OCI-LY1 (cell line): ENCODE results near the gene TMEM126B.
A peak's percentile ranks its signal among the peaks of the same experiment; 100 is the strongest.

Experiments
- H2AFZ ChIP-seq: fragments of 200-600 bp; sonication (generic), shearing (Covaris generic); 2 replicates; pipeline ENCODE4 v1.6.0; 2014; ENCODE audit warnings: antibody characterized with exemption, mild to moderate bottlenecking, low read length
- H3F3A ChIP-seq: fragments of 200-600 bp; sonication (generic), shearing (Covaris generic); 2 replicates; pipeline ENCODE4 v1.6.0; 2014; ENCODE audit warnings: mild to moderate bottlenecking, antibody characterized with exemption, low read length, moderate library complexity; ENCODE audit not compliant: insufficient read depth
- H3K27ac ChIP-seq: fragments of 200-600 bp; sonication (generic); 2 replicates; pipeline ENCODE4 v1.5.1; 2014; ENCODE audit warnings: low read length, mixed run types, mild to moderate bottlenecking, low read depth; ENCODE audit not compliant: poor library complexity, severe bottlenecking
- H3K27me3 ChIP-seq: fragments of 200-600 bp; sonication (generic); 2 replicates; pipeline ENCODE4 v1.6.0; 2014; ENCODE audit warnings: antibody characterized with exemption, mild to moderate bottlenecking, low read length, moderate library complexity; ENCODE audit not compliant: insufficient read depth
- H3K36me3 ChIP-seq: fragments of 200-600 bp; sonication (generic); 2 replicates; pipeline ENCODE4 v1.6.1; 2014; ENCODE audit warnings: mild to moderate bottlenecking, antibody characterized with exemption, low read length, moderate library complexity, mixed read lengths; ENCODE audit not compliant: insufficient read depth
- H3K4me1 ChIP-seq: fragments of 200-600 bp; sonication (generic); 2 replicates; pipeline ENCODE4 v1.5.1; 2014; ENCODE audit warnings: mild to moderate bottlenecking, low read length, moderate library complexity; ENCODE audit not compliant: insufficient read depth, severe bottlenecking
- H3K4me2 ChIP-seq: fragments of 200-600 bp; sonication (generic), shearing (Covaris generic); 2 replicates; pipeline ENCODE4 v1.6.1; 2014; ENCODE audit warnings: low read length
- H3K4me3 ChIP-seq: fragments of 200-600 bp; sonication (generic); 2 replicates; pipeline ENCODE4 v1.5.1; 2014; ENCODE audit warnings: low read length, low read depth, mild to moderate bottlenecking, mixed read lengths; ENCODE audit not compliant: poor library complexity, severe bottlenecking
- H3K79me2 ChIP-seq: fragments of 200-600 bp; shearing (Covaris generic); 2 replicates; pipeline ENCODE4 v1.6.1; 2016; ENCODE audit warnings: mixed run types, low read length, mixed read lengths; ENCODE audit not compliant: insufficient read depth
- H3K9ac ChIP-seq: fragments of 200-600 bp; sonication (generic), shearing (Covaris generic); 2 replicates; pipeline ENCODE4 v1.6.1; 2014; ENCODE audit warnings: mild to moderate bottlenecking, low read length, mixed read lengths
- H3K9me2 ChIP-seq: fragments of 200-600 bp; sonication (generic), shearing (Covaris generic); 2 replicates; pipeline ENCODE4 v1.6.1; 2014; ENCODE audit warnings: low read depth, mild to moderate bottlenecking, low read length, mixed read lengths
- H3K9me3 ChIP-seq: fragments of 200-600 bp; shearing (Covaris generic); 2 replicates; pipeline ENCODE4 v1.6.1; 2014; ENCODE audit warnings: low read length, mixed read lengths
- H4K20me1 ChIP-seq: fragments of 200-600 bp; sonication (generic), shearing (Covaris generic); 2 replicates; pipeline ENCODE4 v1.6.0; 2016; ENCODE audit warnings: mild to moderate bottlenecking, low read length; ENCODE audit not compliant: insufficient read depth
- EZH2 ChIP-seq: fragments of 200-600 bp; sonication (generic), shearing (Covaris generic); IDR thresholded peaks from 2 replicates; pipeline ENCODE4 v1.8.0; 2017; ENCODE audit warnings: borderline replicate concordance, mixed run types, mild to moderate bottlenecking, antibody characterized with exemption, low read length, moderate library complexity, mixed read lengths
- TF ChIP-seq, protein P1 (sequence below): fragments of 200-600 bp; sonication (generic), shearing (Covaris generic); IDR thresholded peaks from 2 replicates; pipeline ENCODE4 v1.5.1; 2017; ENCODE audit warnings: mild to moderate bottlenecking, antibody characterized with exemption, low read length, moderate library complexity, mixed read lengths

TMEM126B gene

DNA sequence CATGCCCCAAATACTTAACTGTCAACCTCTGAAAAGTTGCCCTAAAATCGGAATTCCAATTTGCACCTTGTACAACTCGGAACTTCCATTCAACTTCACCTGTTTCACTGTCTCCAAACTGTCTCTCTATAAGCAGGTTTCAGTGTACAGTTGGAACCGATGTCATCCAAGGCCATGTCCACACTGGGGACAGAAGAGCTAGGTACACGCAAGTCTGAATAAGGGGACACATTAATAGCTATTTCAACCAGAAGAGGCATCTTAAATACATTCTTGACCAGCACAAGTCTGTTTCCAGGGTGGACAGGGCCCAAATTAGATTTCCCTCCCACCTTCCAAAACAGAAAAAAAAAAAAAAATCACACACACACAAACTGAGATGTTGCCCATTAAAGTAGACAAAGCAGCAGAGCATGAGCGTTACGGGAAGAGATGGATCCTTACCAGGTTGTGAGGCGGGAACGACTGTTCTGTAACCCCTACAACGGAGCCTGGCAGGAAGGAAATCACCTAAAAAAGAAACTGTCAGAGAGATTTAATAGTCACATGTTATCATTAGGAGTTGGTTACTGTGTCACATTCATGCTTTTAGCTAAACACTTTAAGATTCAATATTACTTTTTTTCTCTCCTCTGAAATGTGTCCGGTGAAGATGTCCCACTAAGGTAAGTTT, 34.8 kb downstream of the TMEM126B start:
- Histone ChIP-seq H3K79me2 (peaks cover 60% of the 10 kb centered on the region), H3K4me3 (peak overlapping the region; percentile 88), H3K36me3 (peaks cover 54% of the 10 kb centered on the region), H3K9me2 (no peaks in the 10 kb centered on the region), H3K4me1 (peaks cover 46% of the 10 kb centered on the region), H3F3A (no peaks in the 10 kb centered on the region), H3K27ac (no peak overlapping the region), H2AFZ (no peak overlapping the region), H3K9me3 (no peaks in the 10 kb centered on the region), H3K4me2 (peak overlapping the region; percentile 88), H4K20me1 (peaks cover 10% of the 10 kb centered on the region; the same call in 1 of the 2 replicates), H3K9ac (peak overlapping the region; percentile 96), H3K27me3 (no peaks in the 10 kb centered on the region)
- no peak for TF ChIP-seq EZH2
- TF ChIP-seq, protein P1, sequence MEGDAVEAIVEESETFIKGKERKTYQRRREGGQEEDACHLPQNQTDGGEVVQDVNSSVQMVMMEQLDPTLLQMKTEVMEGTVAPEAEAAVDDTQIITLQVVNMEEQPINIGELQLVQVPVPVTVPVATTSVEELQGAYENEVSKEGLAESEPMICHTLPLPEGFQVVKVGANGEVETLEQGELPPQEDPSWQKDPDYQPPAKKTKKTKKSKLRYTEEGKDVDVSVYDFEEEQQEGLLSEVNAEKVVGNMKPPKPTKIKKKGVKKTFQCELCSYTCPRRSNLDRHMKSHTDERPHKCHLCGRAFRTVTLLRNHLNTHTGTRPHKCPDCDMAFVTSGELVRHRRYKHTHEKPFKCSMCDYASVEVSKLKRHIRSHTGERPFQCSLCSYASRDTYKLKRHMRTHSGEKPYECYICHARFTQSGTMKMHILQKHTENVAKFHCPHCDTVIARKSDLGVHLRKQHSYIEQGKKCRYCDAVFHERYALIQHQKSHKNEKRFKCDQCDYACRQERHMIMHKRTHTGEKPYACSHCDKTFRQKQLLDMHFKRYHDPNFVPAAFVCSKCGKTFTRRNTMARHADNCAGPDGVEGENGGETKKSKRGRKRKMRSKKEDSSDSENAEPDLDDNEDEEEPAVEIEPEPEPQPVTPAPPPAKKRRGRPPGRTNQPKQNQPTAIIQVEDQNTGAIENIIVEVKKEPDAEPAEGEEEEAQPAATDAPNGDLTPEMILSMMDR = no peak

DNA sequence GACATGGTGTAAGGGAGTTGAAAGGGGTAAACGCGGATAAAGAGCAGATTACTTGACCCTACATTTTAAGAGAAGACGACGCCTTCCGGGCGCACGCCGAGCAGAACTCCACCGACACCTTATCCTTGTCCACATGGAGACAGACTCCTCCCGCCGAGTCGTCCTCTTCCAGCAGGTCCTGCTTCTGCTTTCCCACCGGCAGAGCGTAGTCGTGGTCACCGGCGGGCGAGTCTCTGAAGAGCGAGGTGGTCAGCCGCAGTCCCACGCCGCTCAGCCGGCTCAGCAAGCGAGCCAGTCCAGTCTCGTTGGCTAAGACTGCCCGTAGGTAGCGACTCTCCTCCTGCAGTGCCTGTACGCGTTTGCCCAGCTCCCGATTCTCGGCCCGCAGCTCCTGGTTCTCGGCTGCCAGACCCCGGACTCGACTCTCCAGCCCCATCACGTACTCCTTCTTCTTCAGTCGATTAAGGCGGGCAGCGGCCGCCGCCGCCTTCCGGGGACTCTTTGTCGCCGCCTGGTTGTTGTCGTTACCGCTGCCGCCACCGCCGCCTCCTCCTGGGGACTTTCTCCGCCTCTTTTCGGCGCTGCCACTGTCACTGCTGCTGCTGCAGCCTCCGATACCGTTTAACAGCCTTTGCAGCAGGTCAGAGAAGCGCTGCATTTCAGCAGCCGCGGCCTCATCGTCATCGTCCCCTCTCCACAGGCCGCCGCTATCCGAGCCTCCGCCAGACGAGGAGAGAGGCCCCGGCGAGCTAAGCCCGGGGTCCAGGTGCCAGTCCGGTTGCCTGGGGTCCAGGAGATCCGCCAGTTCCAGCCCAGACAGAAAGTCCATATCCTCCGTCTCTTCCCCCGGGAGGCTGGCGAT, 35.6 kb downstream of the TMEM126B start:
- Histone ChIP-seq H3K27me3 (no peaks in the 10 kb centered on the region), H3K4me1 (peaks cover 44% of the 10 kb centered on the region), H2AFZ (no peak overlapping the region), H3K27ac (peak overlapping the region; percentile 84), H3K9me3 (no peaks in the 10 kb centered on the region), H3K36me3 (peaks cover 46% of the 10 kb centered on the region), H3K4me2 (peak overlapping the region; percentile 88), H3K9me2 (no peaks in the 10 kb centered on the region), H3K9ac (peak overlapping the region; percentile 96), H3F3A (no peaks in the 10 kb centered on the region), H3K79me2 (peaks cover 53% of the 10 kb centered on the region), H4K20me1 (peaks cover 10% of the 10 kb centered on the region; the same call in 1 of the 2 replicates), H3K4me3 (peak overlapping the region; percentile 88)
- TF ChIP-seq, protein P1 = peak; percentile 51
- no peak for TF ChIP-seq EZH2

DNA sequence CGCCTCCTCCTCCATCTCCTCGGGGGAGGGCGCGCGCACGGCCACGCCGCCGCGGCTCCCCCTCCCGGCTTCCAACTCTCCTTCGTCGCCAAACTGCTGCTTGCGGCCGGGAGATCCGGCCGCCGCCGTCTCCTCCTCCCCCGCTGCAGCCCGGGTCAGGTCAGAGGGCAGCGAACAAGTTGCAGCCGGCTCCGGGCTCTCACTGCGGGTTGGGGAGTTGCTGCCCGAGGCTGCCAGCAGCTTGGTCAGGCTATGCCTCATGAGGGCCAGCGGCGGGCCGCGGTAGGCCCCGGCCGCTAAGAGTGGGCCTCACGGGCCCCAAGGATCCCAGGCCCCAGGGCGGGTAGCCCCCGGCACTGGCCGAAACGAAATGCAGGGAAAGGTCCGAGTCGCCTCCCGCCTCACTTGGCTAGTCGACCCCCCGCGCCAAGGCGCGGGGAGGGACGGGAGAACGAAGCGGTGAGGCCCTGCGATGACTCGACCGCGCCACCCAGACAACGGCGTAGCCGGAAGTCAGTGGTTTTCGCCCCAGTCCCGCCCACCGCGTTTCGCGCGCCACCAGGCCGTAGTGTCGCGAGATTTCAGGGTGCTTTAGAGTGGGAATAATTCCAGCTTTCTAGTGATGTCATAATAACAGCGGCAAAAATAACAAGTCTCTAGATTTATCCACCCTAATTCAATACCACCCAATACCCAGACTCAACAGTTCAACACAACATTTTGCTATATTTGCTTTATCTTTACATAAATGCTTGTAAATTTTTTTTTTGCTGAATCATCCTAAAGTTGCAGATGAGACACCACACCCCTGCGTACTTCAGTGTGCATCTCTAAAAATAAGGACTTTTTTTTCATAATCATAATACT, 36.5 kb downstream of the TMEM126B start, which contains the start of gene CREBZF:
TSS of gene CREBZF (minus strand) at position 515 of the 867 bp plus-strand sequence. CDS start at position 261, 254 bp downstream.
- Histone ChIP-seq H3K9me3 (no peaks in the 10 kb centered on the region), H3K27me3 (no peaks in the 10 kb centered on the region), H3K4me2 (peak within 1 kb of the TSS; percentile 88), H3K27ac (peak within 1 kb of the TSS; percentile 84), H3F3A (no peaks in the 10 kb centered on the region), H3K79me2 (peaks cover 44% of the 10 kb centered on the region), H4K20me1 (peaks cover 10% of the 10 kb centered on the region; the same call in 1 of the 2 replicates), H3K9ac (peak within 1 kb of the TSS; percentile 96), H3K36me3 (peaks cover 38% of the 10 kb centered on the region), H2AFZ (peak within 1 kb of the TSS; percentile 81), H3K4me3 (peak within 1 kb of the TSS; percentile 88), H3K9me2 (no peaks in the 10 kb centered on the region), H3K4me1 (peaks cover 35% of the 10 kb centered on the region)
- TF ChIP-seq, protein P1 = no peak
- no peak for TF ChIP-seq EZH2
